K562 (cell line): Measurements from ENCODE around the gene WASF2. TPM values are rescaled to one million over a fixed set of nuclear protein-coding genes. Genes with fewer than 3 reads are reported as not detected.

Source experiments
- ATAC-seq: fragments of 200-7000 bp; cut with Tn5 transposase; 3 replicates; pipeline ENCODE4 v1.9.1; 2020; ENCODE audit warnings: moderate library complexity
- BruUV-seq: library from RNA; stranded (reverse); fragments of 400-500 nt; replicated peaks from 2 replicates; lab custom pipeline; 2021; lab: Mats Ljungman, UMichigan
- CTCF ChIA-PET: fragments of 300-600 bp; formaldehyde crosslinking; extraction: SDS; loops from one replicate; lab custom pipeline; 2021; ENCODE audit warnings: low intra/inter-chr PET ratio; lab: Yijun Ruan, JAX
- POLR2A ChIA-PET: fragments of 300-600, 350-650 bp; sonication (Branson Sonifier 250); formaldehyde crosslinking; extraction: SDS; loops from one replicate; lab custom pipeline; 2021; ENCODE audit warnings: antibody characterized with exemption, inconsistent platforms; lab: Yijun Ruan, JAX
- DNase-seq, 4 experiments: peaks; one replicate each; pipeline versions ENCODE4 v3.0.0 to v3.0.0-alpha.2; 2011 to 2018; ENCODE audit warnings: low spot score in 3 of 4, mixed read lengths in 3 of 4; ENCODE audit errors: extremely low read depth in 1 of 4
- FAIRE-seq: peaks from 2 replicates; lab custom pipeline; 2011; peaks lifted over from hg19 to GRCh38; lab: Jason Lieb, UNC
- H2AFZ ChIP-seq: 2 replicates; pipeline ENCODE4 v1.6.0; 2011; ENCODE audit warnings: low read depth, low read length, control low read depth, inconsistent platforms
- H3K27ac ChIP-seq: fragments of 200-600 bp; 3 replicates; pipeline ENCODE4 v1.8.0; 2011; ENCODE audit warnings: low read depth, mild to moderate bottlenecking, control low read depth, inconsistent platforms, low read length, moderate library complexity, mixed read lengths; ENCODE audit errors: extremely low read depth
- H3K27me3 ChIP-seq, 2 experiments: fragments of 300-600 bp in 1 of 2; 2 replicates in 1 of 2; 3 replicates in 1 of 2; pipeline versions ENCODE4 v1.6.0 to v1.8.0; 2011; ENCODE audit warnings: inconsistent platforms in 2 of 2, low read length in 2 of 2, mild to moderate bottlenecking in 1 of 2, mixed read lengths in 1 of 2, moderate library complexity in 1 of 2; ENCODE audit not compliant: control insufficient read depth in 2 of 2, insufficient read depth in 2 of 2
- H3K36me3 ChIP-seq: fragments of 300-600 bp; 3 replicates; pipeline ENCODE4 v1.8.0; 2011; ENCODE audit warnings: mild to moderate bottlenecking, low read length, inconsistent platforms; ENCODE audit not compliant: control insufficient read depth, insufficient read depth
- H3K4me1 ChIP-seq, 2 experiments: fragments of 200-600 bp in 1 of 2; replicated peaks in 1 of 2; 2 replicates in 1 of 2; 3 replicates in 1 of 2; pipeline versions ENCODE4 v1.5.1 to v1.8.0; 2011; ENCODE audit warnings: inconsistent platforms in 2 of 2, low read length in 2 of 2, mild to moderate bottlenecking in 1 of 2, mixed read lengths in 1 of 2, moderate library complexity in 1 of 2; ENCODE audit not compliant: control insufficient read depth in 2 of 2, insufficient read depth in 2 of 2
- H3K4me2 ChIP-seq: 2 replicates; pipeline ENCODE4 v1.6.1; 2011; ENCODE audit warnings: low read length, control low read depth, inconsistent platforms, mixed read lengths; ENCODE audit not compliant: insufficient read depth
- H3K4me3 ChIP-seq: fragments of 200-600 bp; sonication (generic), shearing (Covaris generic); 2 replicates; pipeline ENCODE4 v1.5.1; 2016; ENCODE audit warnings: control low read depth, inconsistent platforms
- H3K79me2 ChIP-seq: fragments of 200-600 bp; 3 replicates; pipeline ENCODE4 v1.8.0; 2011; ENCODE audit warnings: low read length, inconsistent platforms; ENCODE audit not compliant: control insufficient read depth, insufficient read depth
- H3K9ac ChIP-seq, 2 experiments: 2 replicates each; pipeline versions ENCODE4 v1.6.0 to v1.6.1; 2011; ENCODE audit warnings: low read depth in 2 of 2, low read length in 2 of 2, control low read depth in 1 of 2, inconsistent platforms in 1 of 2, mild to moderate bottlenecking in 1 of 2, mixed read lengths in 1 of 2; ENCODE audit not compliant: insufficient read depth in 1 of 2
- H3K9me1 ChIP-seq: one replicate; pipeline ENCODE4 v1.6.0; 2011; ENCODE audit warnings: inconsistent platforms, mild to moderate bottlenecking, low read length, moderate library complexity; ENCODE audit not compliant: control insufficient read depth, insufficient read depth
- H3K9me3 ChIP-seq: replicated peaks from 2 replicates; pipeline ENCODE4 v1.5.1; 2011; ENCODE audit warnings: low read depth, low read length, inconsistent platforms; ENCODE audit not compliant: control insufficient read depth, insufficient read depth
- H4K20me1 ChIP-seq: replicated peaks from 2 replicates; pipeline ENCODE4 v1.6.1; 2011; ENCODE audit warnings: low read length, inconsistent platforms, mixed read lengths; ENCODE audit not compliant: control insufficient read depth, insufficient read depth
- CBFA2T3 ChIP-seq: fragments of 450-650 bp; IDR thresholded peaks from 2 replicates; pipeline ENCODE4 v1.6.1; 2017
- FOSL1 ChIP-seq: fragments of 200-800 bp; sonication (Bioruptor generic); conservative IDR thresholded peaks from 2 replicates; pipeline ENCODE4 v1.6.1; 2016; ENCODE audit warnings: missing genetic modification characterization, missing compliant biosample characterization
- NUFIP1 ChIP-seq: fragments of 450-650 bp; IDR thresholded peaks from 2 replicates; pipeline ENCODE4 v1.6.1; 2018; ENCODE audit not compliant: partially characterized antibody
- RFX1 ChIP-seq: fragments of 450-650 bp; IDR thresholded peaks from 2 replicates; pipeline ENCODE4 v1.6.1; 2016; ENCODE audit warnings: mild to moderate bottlenecking, moderate library complexity
- SOX6 ChIP-seq: fragments of 450-650 bp; IDR thresholded peaks from 2 replicates; pipeline ENCODE4 v1.6.1; 2014; ENCODE audit warnings: mild to moderate bottlenecking
- SREBF2 ChIP-seq: sonication (generic); formaldehyde crosslinking; IDR thresholded peaks from 2 replicates; pipeline ENCODE4 v1.4.0; 2020; ENCODE audit warnings: mild to moderate bottlenecking, missing genetic modification reagents
- ZFPM2 ChIP-seq: fragments of 250-450 bp; sonication (Bioruptor Pico); IDR thresholded peaks from 2 replicates; pipeline ENCODE4 v1.5.1; 2022; ENCODE audit warnings: mild to moderate bottlenecking
- ZSCAN29 ChIP-seq: fragments of 450-650 bp; IDR thresholded peaks from 2 replicates; pipeline ENCODE4 v1.6.1; 2017
- WGBS: fragments of 100-300 bp; shearing (Covaris generic); methylation state at CpG from one replicate; pipeline ENCODE4 v1.1.6; 2016; ENCODE audit warnings: low coverage, mixed read lengths; ENCODE audit not compliant: insufficient coverage; ENCODE audit errors: missing lambda C conversion rate; 5-methylcytosine and 5-hydroxymethylcytosine counted together
- in situ Hi-C: fragments of 300-500 bp; cut with MboI; formaldehyde crosslinking; loops from 4 replicates; pipeline ENCODE4 v1.15.0; 2018; ENCODE audit warnings: inconsistent platforms, mixed read lengths
- intact Hi-C: fragments of 100-400 bp; cut with micrococcal nuclease; formaldehyde crosslinking; loops from 2 replicates; pipeline ENCODE4 v1.14.2; 2022
- polyA plus RNA-seq, 8 experiments: library from polyadenylated mRNA; depleted of rRNA in 4 of 8; stranded (reverse) in 5 of 8; unstranded in 3 of 8; fragments of >200 nt; fragmentation: Nextera tagmentation in 2 of 8; fragmentation: Illumina TruSeq in 1 of 8; extraction: Ambion mirVana in 2 of 8; extraction: Trizol in 1 of 8; gene quantifications; 2 replicates each; pipeline versions ENCODE4 v1.2.1 to v1.2.3, GENCODE V29; 2011 to 2014; ENCODE audit warnings: inconsistent platforms in 1 of 8, missing spikeins in 1 of 8
- total RNA-seq, 7 experiments: library from RNA; depleted of rRNA in 6 of 7; stranded (reverse); fragments of >200 nt in 6 of 7; fragmentation: Illumina TruSeq in 2 of 7; extraction: Trizol in 2 of 7; gene quantifications; 2 replicates each; pipeline versions ENCODE4 v1.2.1 to v1.2.3, GENCODE V29; 2011 to 2021; ENCODE audit warnings: low replicate concordance in 1 of 7
- TF ChIP-seq, protein P1 (sequence below), 2 experiments: fragments of 450-650 bp in 1 of 2; sonication (generic) in 1 of 2; formaldehyde crosslinking in 1 of 2; IDR thresholded peaks in 1 of 2; conservative IDR thresholded peaks in 1 of 2; 2 replicates each; pipeline versions ENCODE4 v1.6.1 to v1.8.1; 2016 to 2023; ENCODE audit warnings: mild to moderate bottlenecking in 2 of 2, moderate library complexity in 2 of 2, inconsistent platforms in 1 of 2, missing genetic modification reagents in 1 of 2
- TF ChIP-seq, protein P2 (sequence below): sonication (generic); formaldehyde crosslinking; IDR thresholded peaks from 2 replicates; pipeline ENCODE4 v1.8.0; 2022; ENCODE audit warnings: mild to moderate bottlenecking, missing genetic modification reagents

Gene WASF2
- total and polyA plus RNA-seq, 9 of the 15 experiments (the other 6 are each of a cell fraction or from before 2014, with no cell fraction given), result 8.2 to 163 (median 31.2) TPM

DNA sequence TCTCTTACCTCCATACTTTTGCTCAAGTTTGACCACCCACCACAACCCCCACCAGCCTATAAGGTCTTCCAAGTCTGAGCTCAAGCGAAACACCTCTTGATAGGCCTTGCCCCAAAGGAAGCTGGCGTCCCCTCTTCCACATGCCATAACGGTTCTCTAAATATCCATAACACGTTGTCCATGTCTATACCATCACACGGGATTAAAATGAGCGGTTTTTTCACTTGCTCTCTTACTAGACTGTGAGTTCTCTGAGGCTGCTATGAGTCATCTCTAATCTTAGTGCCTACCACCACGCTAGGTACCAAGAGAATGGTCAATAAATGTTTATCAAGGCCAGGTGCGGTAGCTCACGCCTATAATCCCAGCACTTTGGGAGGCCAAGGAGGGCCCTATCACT lies 41.0 kb downstream of the WASF2 start:
- 52% methylated on average over 9 of the region's 9 CpGs for WGBS
- H3K36me3 ChIP-seq, result peaks cover 37% of the 10 kb centered on the region
- H3K4me2 ChIP-seq, result no peak overlapping the region
- FAIRE-seq, result no peak
- intact Hi-C loops, result no loop called here
- H3K79me2 ChIP-seq, result peaks cover 70% of the 10 kb centered on the region
- H3K9me3 ChIP-seq, result no peaks in the 10 kb centered on the region
- ChIA-PET POLR2A (interaction anchor here (0.7 to 1.9 kb wide), 6 partner anchors 10 to 619 kb away, joined by 3 to 6 read pairs (median 4); no protein-coding TSS in a partner anchor), CTCF (no interaction called here)
- H4K20me1 ChIP-seq, result peaks cover 24% of the 10 kb centered on the region; the same call in 1 of the 2 replicates
- ATAC-seq, result peak; percentile 32
- no peaks in the 10 kb centered on the region for H3K9me1 ChIP-seq
- no peak for DNase-seq
- H3K9ac ChIP-seq, result no peak overlapping the region
- H3K4me3 ChIP-seq, result no peak overlapping the region
- in situ Hi-C loops, result no loop called here
- H3K27ac ChIP-seq, result 0 out of 3 replicates have a peak overlapping the region, but pooled peaks have one; percentile 23
- H3K4me1 ChIP-seq, result no peaks in the 10 kb centered on the region; a peak in 2 of 5 replicates
- H2AFZ ChIP-seq, result no peak overlapping the region
- TF ChIP-seq ZSCAN29 (peak; percentile 87), ZFPM2 (CRISPR knock-in tag) (no peak), CBFA2T3 (0 out of 2 replicates have a peak, but pooled peaks have one; percentile 5), FOSL1 (tag) (peak; percentile 64), NUFIP1 (no peak), SOX6 (no peak), SREBF2 (CRISPR knock-in tag) (no peak), RFX1 (no peak)
- TF ChIP-seq, protein P1, sequence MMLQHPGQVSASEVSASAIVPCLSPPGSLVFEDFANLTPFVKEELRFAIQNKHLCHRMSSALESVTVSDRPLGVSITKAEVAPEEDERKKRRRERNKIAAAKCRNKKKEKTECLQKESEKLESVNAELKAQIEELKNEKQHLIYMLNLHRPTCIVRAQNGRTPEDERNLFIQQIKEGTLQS (IDR thresholded peaks at IDR 0.05), result peak; percentile 54
- TF ChIP-seq, protein P1 (CRISPR knock-in tag; conservative IDR thresholded peaks at IDR 0.05), result no peak
- TF ChIP-seq, protein P2, sequence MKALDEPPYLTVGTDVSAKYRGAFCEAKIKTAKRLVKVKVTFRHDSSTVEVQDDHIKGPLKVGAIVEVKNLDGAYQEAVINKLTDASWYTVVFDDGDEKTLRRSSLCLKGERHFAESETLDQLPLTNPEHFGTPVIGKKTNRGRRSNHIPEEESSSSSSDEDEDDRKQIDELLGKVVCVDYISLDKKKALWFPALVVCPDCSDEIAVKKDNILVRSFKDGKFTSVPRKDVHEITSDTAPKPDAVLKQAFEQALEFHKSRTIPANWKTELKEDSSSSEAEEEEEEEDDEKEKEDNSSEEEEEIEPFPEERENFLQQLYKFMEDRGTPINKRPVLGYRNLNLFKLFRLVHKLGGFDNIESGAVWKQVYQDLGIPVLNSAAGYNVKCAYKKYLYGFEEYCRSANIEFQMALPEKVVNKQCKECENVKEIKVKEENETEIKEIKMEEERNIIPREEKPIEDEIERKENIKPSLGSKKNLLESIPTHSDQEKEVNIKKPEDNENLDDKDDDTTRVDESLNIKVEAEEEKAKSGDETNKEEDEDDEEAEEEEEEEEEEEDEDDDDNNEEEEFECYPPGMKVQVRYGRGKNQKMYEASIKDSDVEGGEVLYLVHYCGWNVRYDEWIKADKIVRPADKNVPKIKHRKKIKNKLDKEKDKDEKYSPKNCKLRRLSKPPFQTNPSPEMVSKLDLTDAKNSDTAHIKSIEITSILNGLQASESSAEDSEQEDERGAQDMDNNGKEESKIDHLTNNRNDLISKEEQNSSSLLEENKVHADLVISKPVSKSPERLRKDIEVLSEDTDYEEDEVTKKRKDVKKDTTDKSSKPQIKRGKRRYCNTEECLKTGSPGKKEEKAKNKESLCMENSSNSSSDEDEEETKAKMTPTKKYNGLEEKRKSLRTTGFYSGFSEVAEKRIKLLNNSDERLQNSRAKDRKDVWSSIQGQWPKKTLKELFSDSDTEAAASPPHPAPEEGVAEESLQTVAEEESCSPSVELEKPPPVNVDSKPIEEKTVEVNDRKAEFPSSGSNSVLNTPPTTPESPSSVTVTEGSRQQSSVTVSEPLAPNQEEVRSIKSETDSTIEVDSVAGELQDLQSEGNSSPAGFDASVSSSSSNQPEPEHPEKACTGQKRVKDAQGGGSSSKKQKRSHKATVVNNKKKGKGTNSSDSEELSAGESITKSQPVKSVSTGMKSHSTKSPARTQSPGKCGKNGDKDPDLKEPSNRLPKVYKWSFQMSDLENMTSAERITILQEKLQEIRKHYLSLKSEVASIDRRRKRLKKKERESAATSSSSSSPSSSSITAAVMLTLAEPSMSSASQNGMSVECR (CRISPR knock-in tag), result no peak
- H3K27me3 ChIP-seq, result no peaks in the 10 kb centered on the region
- no TSS peak for BruUV-seq
